ENCODE measurements around the gene NEU1.

- TF ChIP-seq POLR2AphosphoS5 (IDR thresholded peaks at IDR 0.05) (no peak), POLR2A (IDR thresholded peaks at IDR 0.05) (no peak), EP300 (IDR thresholded peaks at IDR 0.05) (no peak)
- TF ChIP-seq, protein P1, sequence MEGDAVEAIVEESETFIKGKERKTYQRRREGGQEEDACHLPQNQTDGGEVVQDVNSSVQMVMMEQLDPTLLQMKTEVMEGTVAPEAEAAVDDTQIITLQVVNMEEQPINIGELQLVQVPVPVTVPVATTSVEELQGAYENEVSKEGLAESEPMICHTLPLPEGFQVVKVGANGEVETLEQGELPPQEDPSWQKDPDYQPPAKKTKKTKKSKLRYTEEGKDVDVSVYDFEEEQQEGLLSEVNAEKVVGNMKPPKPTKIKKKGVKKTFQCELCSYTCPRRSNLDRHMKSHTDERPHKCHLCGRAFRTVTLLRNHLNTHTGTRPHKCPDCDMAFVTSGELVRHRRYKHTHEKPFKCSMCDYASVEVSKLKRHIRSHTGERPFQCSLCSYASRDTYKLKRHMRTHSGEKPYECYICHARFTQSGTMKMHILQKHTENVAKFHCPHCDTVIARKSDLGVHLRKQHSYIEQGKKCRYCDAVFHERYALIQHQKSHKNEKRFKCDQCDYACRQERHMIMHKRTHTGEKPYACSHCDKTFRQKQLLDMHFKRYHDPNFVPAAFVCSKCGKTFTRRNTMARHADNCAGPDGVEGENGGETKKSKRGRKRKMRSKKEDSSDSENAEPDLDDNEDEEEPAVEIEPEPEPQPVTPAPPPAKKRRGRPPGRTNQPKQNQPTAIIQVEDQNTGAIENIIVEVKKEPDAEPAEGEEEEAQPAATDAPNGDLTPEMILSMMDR (IDR thresholded peaks at IDR 0.05): no peak
These were observed 11.2 kb downstream of the NEU1 start for GRCh38 chr6:31851485-31851832.
